WTC11 (cell line): Measurements from ENCODE around the gene AGPAT4. TPM values are rescaled to one million over a fixed set of nuclear protein-coding genes. Genes with fewer than 3 reads are reported as not detected.

Source experiments
- ATAC-seq: fragments of 200-7000 bp; cut with Tn5 transposase; 2 replicates; pipeline ENCODE4 v1.10.0; 2021; ENCODE audit warnings: mild to moderate bottlenecking, moderate library complexity
- CTCF ChIA-PET: fragments of 300-600 bp; sonication (Branson Sonifier 250); formaldehyde crosslinking; loops from one replicate; lab custom pipeline; 2021; ENCODE audit warnings: antibody characterized with exemption; lab: Charles Lee
- POLR2A ChIA-PET: fragments of 350-600 bp; sonication (Branson Sonifier 250); formaldehyde crosslinking; loops from one replicate; lab custom pipeline; 2021; ENCODE audit warnings: antibody characterized with exemption; lab: Charles Lee
- DNase-seq: peaks from one replicate; pipeline ENCODE4 v3.0.0; 2021; ENCODE audit warnings: low spot score
- H3K27ac Mint-ChIP-seq: 2 replicates; pipeline ENCODE4 v1.8.0; 2021; ENCODE audit warnings: mixed read lengths
- H3K27me3 Mint-ChIP-seq: 2 replicates; pipeline ENCODE4 v1.8.0; 2021; ENCODE audit warnings: low read depth, mild to moderate bottlenecking, moderate library complexity, mixed read lengths
- H3K36me3 Mint-ChIP-seq: 2 replicates; pipeline ENCODE4 v1.8.0; 2021; ENCODE audit warnings: mixed read lengths
- H3K4me1 Mint-ChIP-seq: 2 replicates; pipeline ENCODE4 v1.8.0; 2022; ENCODE audit warnings: mixed read lengths
- H3K4me3 Mint-ChIP-seq: 2 replicates; pipeline ENCODE4 v1.8.0; 2021; ENCODE audit warnings: mild to moderate bottlenecking, moderate library complexity, mixed read lengths
- H3K9me3 Mint-ChIP-seq: 2 replicates; pipeline ENCODE4 v1.8.0; 2021; ENCODE audit warnings: mixed read lengths
- ATF1 ChIP-seq: sonication (generic); formaldehyde crosslinking; IDR thresholded peaks from 2 replicates; pipeline ENCODE4 v1.8.1; 2023; ENCODE audit warnings: mild to moderate bottlenecking, moderate library complexity, missing genetic modification reagents
- CBFB ChIP-seq: sonication (generic); formaldehyde crosslinking; IDR thresholded peaks from 2 replicates; pipeline ENCODE4 v1.8.1; 2022; ENCODE audit warnings: mild to moderate bottlenecking, low read depth, missing genetic modification reagents
- FOXK1 ChIP-seq: sonication (generic); formaldehyde crosslinking; IDR thresholded peaks from 2 replicates; pipeline ENCODE4 v1.8.0; 2022; ENCODE audit warnings: mild to moderate bottlenecking, moderate library complexity, missing genetic modification reagents
- GABPB1 ChIP-seq: sonication (generic); formaldehyde crosslinking; IDR thresholded peaks from 2 replicates; pipeline ENCODE4 v1.8.1; 2023; ENCODE audit warnings: mild to moderate bottlenecking, missing genetic modification reagents
- HMGA2 ChIP-seq: fragments of 250-450 bp; sonication (Bioruptor Pico); IDR thresholded peaks from 2 replicates; pipeline ENCODE4 v1.4.0; 2021; ENCODE audit warnings: mild to moderate bottlenecking, moderate library complexity
- IRF2 ChIP-seq: sonication (generic); formaldehyde crosslinking; IDR thresholded peaks from 2 replicates; pipeline ENCODE4 v1.8.0; 2022; ENCODE audit warnings: low read depth, missing genetic modification reagents, borderline replicate concordance
- MXD4 ChIP-seq: fragments of 250-450 bp; sonication (Bioruptor Pico); IDR thresholded peaks from 2 replicates; pipeline ENCODE4 v1.8.0; 2021; ENCODE audit warnings: mild to moderate bottlenecking, moderate library complexity, borderline replicate concordance
- MYBL2 ChIP-seq: sonication (generic); formaldehyde crosslinking; IDR thresholded peaks from 2 replicates; pipeline ENCODE4 v1.8.1; 2023; ENCODE audit warnings: mild to moderate bottlenecking, moderate library complexity, missing genetic modification reagents
- NFE2L1 ChIP-seq: sonication (generic); formaldehyde crosslinking; IDR thresholded peaks from 2 replicates; pipeline ENCODE4 v1.8.1; 2023; ENCODE audit warnings: missing genetic modification reagents
- NR3C1 ChIP-seq: sonication (generic); formaldehyde crosslinking; conservative IDR thresholded peaks from 2 replicates; pipeline ENCODE4 v1.8.1; 2023; ENCODE audit warnings: low read depth, mild to moderate bottlenecking, missing genetic modification reagents
- SMAD4 ChIP-seq: sonication (generic); formaldehyde crosslinking; IDR thresholded peaks from 2 replicates; pipeline ENCODE4 v1.8.0; 2022; ENCODE audit warnings: mild to moderate bottlenecking, missing genetic modification reagents
- SP1 ChIP-seq: sonication (generic); formaldehyde crosslinking; conservative IDR thresholded peaks from 2 replicates; pipeline ENCODE4 v1.8.1; 2022; ENCODE audit warnings: missing genetic modification reagents
- ZNF219 ChIP-seq: sonication (generic); formaldehyde crosslinking; IDR thresholded peaks from 2 replicates; pipeline ENCODE4 v1.8.0; 2023; ENCODE audit warnings: missing genetic modification reagents, mild to moderate bottlenecking, borderline replicate concordance
- ZNF232 ChIP-seq: sonication (generic); formaldehyde crosslinking; IDR thresholded peaks from 2 replicates; pipeline ENCODE4 v1.8.0; 2022; ENCODE audit warnings: mild to moderate bottlenecking, missing genetic modification reagents
- ZNF263 ChIP-seq: sonication (generic); formaldehyde crosslinking; IDR thresholded peaks from 2 replicates; pipeline ENCODE4 v1.8.1; 2022; ENCODE audit warnings: low read depth, mild to moderate bottlenecking, moderate library complexity, missing genetic modification reagents
- ZNF671 ChIP-seq: fragments of 250-450 bp; sonication (Bioruptor Pico); IDR thresholded peaks from 2 replicates; pipeline ENCODE4 v1.8.0; 2021; ENCODE audit warnings: mild to moderate bottlenecking
- total RNA-seq: library from RNA; stranded (reverse); gene quantifications from 3 replicates; pipeline ENCODE4 v1.2.3, GENCODE V29; 2021
- TF ChIP-seq, protein P1 (sequence below): sonication (generic); formaldehyde crosslinking; IDR thresholded peaks from 2 replicates; pipeline ENCODE4 v1.8.1; 2022; ENCODE audit warnings: low read depth, mild to moderate bottlenecking, moderate library complexity, missing genetic modification reagents, borderline replicate concordance
- TF ChIP-seq, protein P2 (sequence below): sonication (generic); formaldehyde crosslinking; IDR thresholded peaks from 2 replicates; pipeline ENCODE4 v1.8.1; 2022; ENCODE audit warnings: missing genetic modification reagents, borderline replicate concordance
- TF ChIP-seq, protein P3 (sequence below): sonication (generic); formaldehyde crosslinking; IDR thresholded peaks from 2 replicates; pipeline ENCODE4 v1.8.0; 2022; ENCODE audit warnings: missing genetic modification reagents
- TF ChIP-seq, protein P4 (sequence below): sonication (generic); formaldehyde crosslinking; IDR thresholded peaks from 2 replicates; pipeline ENCODE4 v1.8.1; 2023; ENCODE audit warnings: mild to moderate bottlenecking, missing genetic modification reagents
- TF ChIP-seq, protein P5 (sequence below): sonication (generic); formaldehyde crosslinking; IDR thresholded peaks from 2 replicates; pipeline ENCODE4 v1.8.1; 2023; ENCODE audit warnings: mild to moderate bottlenecking, missing genetic modification reagents, moderate library complexity

AGPAT4 gene
- total RNA-seq, 1 experiment from 2014 or later: 19.7 TPM

DNA sequence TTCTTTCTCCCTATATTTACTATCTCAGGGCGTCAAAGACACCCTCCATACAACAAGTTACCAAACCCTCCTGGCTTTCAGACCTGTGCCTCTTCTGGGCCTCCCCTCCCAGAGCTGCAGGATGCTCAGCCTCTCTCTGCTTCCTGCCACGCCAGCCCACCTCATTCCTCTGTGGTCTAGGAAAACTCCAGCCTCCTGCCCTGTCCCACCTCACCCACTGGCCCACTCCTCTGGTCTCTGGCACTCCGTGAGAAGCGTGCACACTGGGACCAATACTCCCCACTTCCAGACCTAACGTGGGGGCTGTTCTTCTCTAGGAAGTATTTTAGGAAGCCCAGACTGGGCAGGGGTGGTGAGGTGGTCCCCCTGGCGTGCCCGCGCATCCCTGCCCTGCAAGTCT, 9.7 kb downstream of the AGPAT4 start:
- Mint-ChIP-seq H3K9me3 (no peaks in the 10 kb centered on the region), H3K27ac (no peak overlapping the region), H3K27me3 (no peaks in the 10 kb centered on the region), H3K4me3 (no peak overlapping the region), H3K4me1 (peaks cover 36% of the 10 kb centered on the region), H3K36me3 (peaks cover 34% of the 10 kb centered on the region)
- ChIA-PET CTCF (no interaction called here), POLR2A (no interaction called here)
- DNase-seq: no peak
- TF ChIP-seq ZNF263 (no peak), HMGA2 (CRISPR knock-in tag) (no peak), SP1 (CRISPR knock-in tag) (no peak), ATF1 (CRISPR knock-in tag) (no peak), FOXK1 (CRISPR knock-in tag) (no peak), NR3C1 (CRISPR knock-in tag) (no peak), NFE2L1 (CRISPR knock-in tag) (no peak), ZNF671 (no peak), SMAD4 (CRISPR knock-in tag) (no peak), CBFB (no peak)
- TF ChIP-seq, protein P1, sequence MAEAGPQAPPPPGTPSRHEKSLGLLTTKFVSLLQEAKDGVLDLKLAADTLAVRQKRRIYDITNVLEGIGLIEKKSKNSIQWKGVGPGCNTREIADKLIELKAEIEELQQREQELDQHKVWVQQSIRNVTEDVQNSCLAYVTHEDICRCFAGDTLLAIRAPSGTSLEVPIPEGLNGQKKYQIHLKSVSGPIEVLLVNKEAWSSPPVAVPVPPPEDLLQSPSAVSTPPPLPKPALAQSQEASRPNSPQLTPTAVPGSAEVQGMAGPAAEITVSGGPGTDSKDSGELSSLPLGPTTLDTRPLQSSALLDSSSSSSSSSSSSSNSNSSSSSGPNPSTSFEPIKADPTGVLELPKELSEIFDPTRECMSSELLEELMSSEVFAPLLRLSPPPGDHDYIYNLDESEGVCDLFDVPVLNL (CRISPR knock-in tag): no peak
- TF ChIP-seq, protein P2, sequence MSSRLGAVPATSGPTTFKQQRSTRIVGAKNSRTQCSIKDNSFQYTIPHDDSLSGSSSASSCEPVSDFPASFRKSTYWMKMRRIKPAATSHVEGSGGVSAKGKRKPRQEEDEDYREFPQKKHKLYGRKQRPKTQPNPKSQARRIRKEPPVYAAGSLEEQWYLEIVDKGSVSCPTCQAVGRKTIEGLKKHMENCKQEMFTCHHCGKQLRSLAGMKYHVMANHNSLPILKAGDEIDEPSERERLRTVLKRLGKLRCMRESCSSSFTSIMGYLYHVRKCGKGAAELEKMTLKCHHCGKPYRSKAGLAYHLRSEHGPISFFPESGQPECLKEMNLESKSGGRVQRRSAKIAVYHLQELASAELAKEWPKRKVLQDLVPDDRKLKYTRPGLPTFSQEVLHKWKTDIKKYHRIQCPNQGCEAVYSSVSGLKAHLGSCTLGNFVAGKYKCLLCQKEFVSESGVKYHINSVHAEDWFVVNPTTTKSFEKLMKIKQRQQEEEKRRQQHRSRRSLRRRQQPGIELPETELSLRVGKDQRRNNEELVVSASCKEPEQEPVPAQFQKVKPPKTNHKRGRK (CRISPR knock-in tag): no peak
- TF ChIP-seq, protein P3, sequence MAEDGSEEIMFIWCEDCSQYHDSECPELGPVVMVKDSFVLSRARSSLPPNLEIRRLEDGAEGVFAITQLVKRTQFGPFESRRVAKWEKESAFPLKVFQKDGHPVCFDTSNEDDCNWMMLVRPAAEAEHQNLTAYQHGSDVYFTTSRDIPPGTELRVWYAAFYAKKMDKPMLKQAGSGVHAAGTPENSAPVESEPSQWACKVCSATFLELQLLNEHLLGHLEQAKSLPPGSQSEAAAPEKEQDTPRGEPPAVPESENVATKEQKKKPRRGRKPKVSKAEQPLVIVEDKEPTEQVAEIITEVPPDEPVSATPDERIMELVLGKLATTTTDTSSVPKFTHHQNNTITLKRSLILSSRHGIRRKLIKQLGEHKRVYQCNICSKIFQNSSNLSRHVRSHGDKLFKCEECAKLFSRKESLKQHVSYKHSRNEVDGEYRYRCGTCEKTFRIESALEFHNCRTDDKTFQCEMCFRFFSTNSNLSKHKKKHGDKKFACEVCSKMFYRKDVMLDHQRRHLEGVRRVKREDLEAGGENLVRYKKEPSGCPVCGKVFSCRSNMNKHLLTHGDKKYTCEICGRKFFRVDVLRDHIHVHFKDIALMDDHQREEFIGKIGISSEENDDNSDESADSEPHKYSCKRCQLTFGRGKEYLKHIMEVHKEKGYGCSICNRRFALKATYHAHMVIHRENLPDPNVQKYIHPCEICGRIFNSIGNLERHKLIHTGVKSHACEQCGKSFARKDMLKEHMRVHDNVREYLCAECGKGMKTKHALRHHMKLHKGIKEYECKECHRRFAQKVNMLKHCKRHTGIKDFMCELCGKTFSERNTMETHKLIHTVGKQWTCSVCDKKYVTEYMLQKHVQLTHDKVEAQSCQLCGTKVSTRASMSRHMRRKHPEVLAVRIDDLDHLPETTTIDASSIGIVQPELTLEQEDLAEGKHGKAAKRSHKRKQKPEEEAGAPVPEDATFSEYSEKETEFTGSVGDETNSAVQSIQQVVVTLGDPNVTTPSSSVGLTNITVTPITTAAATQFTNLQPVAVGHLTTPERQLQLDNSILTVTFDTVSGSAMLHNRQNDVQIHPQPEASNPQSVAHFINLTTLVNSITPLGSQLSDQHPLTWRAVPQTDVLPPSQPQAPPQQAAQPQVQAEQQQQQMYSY (CRISPR knock-in tag): no peak
- ATAC-seq: no peak

DNA sequence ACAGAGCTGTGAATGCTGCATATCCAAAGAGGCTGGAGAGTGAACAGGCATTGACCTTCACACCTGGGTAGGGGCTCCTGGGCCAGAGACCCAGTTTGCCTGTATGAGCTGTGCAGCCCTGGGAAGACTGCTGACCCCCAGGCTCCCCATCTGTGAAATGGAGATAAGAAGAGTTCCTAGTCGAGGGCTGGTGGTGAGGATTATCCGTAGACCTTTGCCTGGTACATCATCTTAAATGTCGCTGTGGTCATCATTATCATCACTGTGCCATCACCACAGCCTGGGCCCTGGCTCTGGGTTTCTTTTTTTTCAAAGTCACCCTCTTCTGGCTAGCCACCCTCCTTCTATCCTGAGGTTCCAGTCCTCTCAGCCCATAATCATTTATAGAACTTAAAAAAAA, 12.0 kb downstream of the AGPAT4 start:
- ChIA-PET POLR2A (no interaction called here), CTCF (interaction anchor here (0.6 to 1.1 kb wide), 2 partner anchors 33 to 109 kb away, joined by 3 to 4 read pairs; no protein-coding TSS in a partner anchor)
- H3K36me3 Mint-ChIP-seq: peaks cover 30% of the 10 kb centered on the region
- H3K9me3 Mint-ChIP-seq: no peaks in the 10 kb centered on the region
- TF ChIP-seq MYBL2 (CRISPR knock-in tag): no peak
- TF ChIP-seq, protein P4, sequence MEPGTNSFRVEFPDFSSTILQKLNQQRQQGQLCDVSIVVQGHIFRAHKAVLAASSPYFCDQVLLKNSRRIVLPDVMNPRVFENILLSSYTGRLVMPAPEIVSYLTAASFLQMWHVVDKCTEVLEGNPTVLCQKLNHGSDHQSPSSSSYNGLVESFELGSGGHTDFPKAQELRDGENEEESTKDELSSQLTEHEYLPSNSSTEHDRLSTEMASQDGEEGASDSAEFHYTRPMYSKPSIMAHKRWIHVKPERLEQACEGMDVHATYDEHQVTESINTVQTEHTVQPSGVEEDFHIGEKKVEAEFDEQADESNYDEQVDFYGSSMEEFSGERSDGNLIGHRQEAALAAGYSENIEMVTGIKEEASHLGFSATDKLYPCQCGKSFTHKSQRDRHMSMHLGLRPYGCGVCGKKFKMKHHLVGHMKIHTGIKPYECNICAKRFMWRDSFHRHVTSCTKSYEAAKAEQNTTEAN (CRISPR knock-in tag): no peak
- no peak for TF ChIP-seq MXD4
- TF ChIP-seq, protein P2 (CRISPR knock-in tag): no peak
- TF ChIP-seq, protein P5, sequence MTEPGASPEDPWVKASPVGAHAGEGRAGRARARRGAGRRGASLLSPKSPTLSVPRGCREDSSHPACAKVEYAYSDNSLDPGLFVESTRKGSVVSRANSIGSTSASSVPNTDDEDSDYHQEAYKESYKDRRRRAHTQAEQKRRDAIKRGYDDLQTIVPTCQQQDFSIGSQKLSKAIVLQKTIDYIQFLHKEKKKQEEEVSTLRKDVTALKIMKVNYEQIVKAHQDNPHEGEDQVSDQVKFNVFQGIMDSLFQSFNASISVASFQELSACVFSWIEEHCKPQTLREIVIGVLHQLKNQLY (CRISPR knock-in tag): no peak
- no peak for TF ChIP-seq SMAD4 (CRISPR knock-in tag)
- TF ChIP-seq ZNF232 (CRISPR knock-in tag): no peak
- TF ChIP-seq IRF2 (CRISPR knock-in tag): no peak
- TF ChIP-seq GABPB1 (CRISPR knock-in tag): no peak
- no peak for TF ChIP-seq ZNF219
- H3K27ac Mint-ChIP-seq: no peak overlapping the region
- no peaks in the 10 kb centered on the region for H3K27me3 Mint-ChIP-seq
- ATAC-seq (no peak), DNase-seq (no peak)
- peaks cover 31% of the 10 kb centered on the region for H3K4me1 Mint-ChIP-seq
- no peak overlapping the region for H3K4me3 Mint-ChIP-seq
